GM23338 (cell line): ENCODE results near the gene CDHR5. TPM values are rescaled to one million over a fixed set of nuclear protein-coding genes. Genes with fewer than 3 reads are reported as not detected.

ENCODE experiments used
- ATAC-seq: fragments of 200-7000 bp; cut with Tn5 transposase; 3 replicates; pipeline ENCODE4 v1.9.1; 2020
- DNase-seq: peaks from one replicate; pipeline ENCODE4 v3.0.0-alpha.2; 2015; ENCODE audit warnings: low spot score
- H2AFZ ChIP-seq: fragments of 200-600 bp; sonication (generic); 2 replicates; pipeline ENCODE4 v1.8.0; 2016; ENCODE audit warnings: antibody characterized with exemption, mild to moderate bottlenecking, moderate library complexity
- H3F3A ChIP-seq: fragments of 200-600 bp; sonication (generic); replicated peaks from 2 replicates; pipeline ENCODE4 v1.8.0; 2017; ENCODE audit warnings: antibody characterized with exemption, mixed run types, low read depth
- H3K27ac ChIP-seq: fragments of 200-600 bp; sonication (generic); 2 replicates; pipeline ENCODE4 v1.6.1; 2016; ENCODE audit warnings: low read depth
- H3K27me3 ChIP-seq: fragments of 200-600 bp; sonication (generic); 2 replicates; pipeline ENCODE4 v1.8.0; 2016; ENCODE audit warnings: mild to moderate bottlenecking, mixed run types, moderate library complexity; ENCODE audit not compliant: insufficient read depth
- H3K36me3 ChIP-seq: fragments of 200-600 bp; sonication (generic); 2 replicates; pipeline ENCODE4 v1.8.0; 2016; ENCODE audit warnings: mild to moderate bottlenecking; ENCODE audit not compliant: insufficient read depth
- H3K4me1 ChIP-seq: fragments of 200-600 bp; sonication (generic); 2 replicates; pipeline ENCODE4 v1.8.0; 2016; ENCODE audit warnings: mild to moderate bottlenecking, moderate library complexity; ENCODE audit not compliant: insufficient read depth
- H3K4me2 ChIP-seq: fragments of 200-600 bp; sonication (generic); 2 replicates; pipeline ENCODE4 v1.7.1; 2017; ENCODE audit warnings: mixed run types
- H3K4me3 ChIP-seq: fragments of 200-600 bp; sonication (generic); 2 replicates; pipeline ENCODE4 v1.6.1; 2016; ENCODE audit warnings: mixed run types
- H3K79me2 ChIP-seq: fragments of 200-600 bp; sonication (generic); replicated peaks from 2 replicates; pipeline ENCODE4 v1.8.0; 2017; ENCODE audit warnings: mild to moderate bottlenecking; ENCODE audit not compliant: insufficient read depth
- H3K9me2 ChIP-seq: fragments of 200-600 bp; sonication (generic); 2 replicates; pipeline ENCODE4 v1.8.0; 2017; ENCODE audit not compliant: insufficient read depth
- H4K20me1 ChIP-seq: fragments of 200-600 bp; sonication (generic); replicated peaks from 2 replicates; pipeline ENCODE4 v1.8.0; 2017; ENCODE audit warnings: mild to moderate bottlenecking; ENCODE audit not compliant: insufficient read depth
- H3K27ac Mint-ChIP-seq: 2 replicates; pipeline ENCODE4 v1.8.0; 2020; ENCODE audit warnings: inconsistent platforms, mild to moderate bottlenecking, moderate library complexity, mixed read lengths
- H3K27me3 Mint-ChIP-seq: 3 replicates; pipeline ENCODE4 v1.8.0; 2022; ENCODE audit warnings: low read depth, mild to moderate bottlenecking, moderate library complexity, mixed read lengths, inconsistent platforms; ENCODE audit not compliant: insufficient read depth, poor library complexity
- H3K36me3 Mint-ChIP-seq: 3 replicates; pipeline ENCODE4 v1.8.0; 2021; ENCODE audit warnings: low read depth, mild to moderate bottlenecking, inconsistent platforms, moderate library complexity, mixed read lengths
- H3K4me1 Mint-ChIP-seq: 3 replicates; pipeline ENCODE4 v1.8.0; 2020; ENCODE audit warnings: mild to moderate bottlenecking, inconsistent platforms, mixed read lengths
- H3K4me3 Mint-ChIP-seq: 3 replicates; pipeline ENCODE4 v1.8.0; 2021; ENCODE audit warnings: moderate library complexity, mild to moderate bottlenecking, inconsistent platforms, mixed read lengths
- H3K9me3 Mint-ChIP-seq: 3 replicates; pipeline ENCODE4 v1.8.0; 2020; ENCODE audit warnings: moderate library complexity, mild to moderate bottlenecking, inconsistent platforms, mixed read lengths
- CREB1 ChIP-seq: fragments of 250-450 bp; sonication (Bioruptor Pico); IDR thresholded peaks from 2 replicates; pipeline ENCODE4 v1.5.0; 2020; ENCODE audit warnings: low read depth, mild to moderate bottlenecking, moderate library complexity
- EZH2 ChIP-seq: fragments of 200-600 bp; sonication (generic); IDR thresholded peaks from one replicate; pipeline ENCODE4 v1.8.0; 2017; ENCODE audit warnings: antibody characterized with exemption, mild to moderate bottlenecking, low read depth; ENCODE audit not compliant: unreplicated experiment
- JUNB ChIP-seq: IDR thresholded peaks from one replicate; pipeline ENCODE4 v1.6.1; 2016; ENCODE audit warnings: antibody characterized with exemption; ENCODE audit not compliant: unreplicated experiment
- NANOG ChIP-seq: IDR thresholded peaks from 2 replicates; pipeline ENCODE4 v1.6.1; 2016; ENCODE audit warnings: antibody characterized with exemption, borderline replicate concordance
- POLR2AphosphoS5 ChIP-seq: IDR thresholded peaks from 2 replicates; pipeline ENCODE4 v1.6.1; 2016; ENCODE audit warnings: antibody characterized with exemption, low read depth
- ZNF114 ChIP-seq: fragments of 250-450 bp; sonication (Bioruptor Pico); IDR thresholded peaks from 2 replicates; pipeline ENCODE4 v1.5.0; 2020; ENCODE audit warnings: mild to moderate bottlenecking, moderate library complexity
- ZNF331 ChIP-seq: fragments of 250-450 bp; sonication (Bioruptor Pico); IDR thresholded peaks from 2 replicates; pipeline ENCODE4 v1.5.0; 2020; ENCODE audit warnings: low read depth, mild to moderate bottlenecking, moderate library complexity
- polyA plus RNA-seq: library from polyadenylated mRNA; unstranded; fragments of >200 nt; fragmentation: Nextera tagmentation; extraction: Ambion mirVana; gene quantifications from 2 replicates; pipeline ENCODE4 v1.2.1, GENCODE V29; 2016
- total RNA-seq: library from RNA; depleted of rRNA; stranded (reverse); fragments of >200 nt; shearing (Covaris generic); gene quantifications from 2 replicates; pipeline ENCODE4 v1.2.3, GENCODE V29; 2014
- TF ChIP-seq, protein P1 (sequence below): IDR thresholded peaks from one replicate; pipeline ENCODE4 v1.6.1; 2018; ENCODE audit warnings: antibody characterized with exemption; ENCODE audit not compliant: unreplicated experiment
- TF ChIP-seq, protein P2 (sequence below): fragments of 250-450 bp; sonication (Bioruptor Pico); IDR thresholded peaks from 2 replicates; pipeline ENCODE4 v1.5.0; 2020; ENCODE audit warnings: mild to moderate bottlenecking, moderate library complexity
- TF ChIP-seq, protein P3 (sequence below): IDR thresholded peaks from 2 replicates; pipeline ENCODE4 v1.6.1; 2016; ENCODE audit warnings: antibody characterized with exemption

CDHR5 gene
- total and polyA plus RNA-seq, 2 experiments from 2014 or later: not detected

DNA sequence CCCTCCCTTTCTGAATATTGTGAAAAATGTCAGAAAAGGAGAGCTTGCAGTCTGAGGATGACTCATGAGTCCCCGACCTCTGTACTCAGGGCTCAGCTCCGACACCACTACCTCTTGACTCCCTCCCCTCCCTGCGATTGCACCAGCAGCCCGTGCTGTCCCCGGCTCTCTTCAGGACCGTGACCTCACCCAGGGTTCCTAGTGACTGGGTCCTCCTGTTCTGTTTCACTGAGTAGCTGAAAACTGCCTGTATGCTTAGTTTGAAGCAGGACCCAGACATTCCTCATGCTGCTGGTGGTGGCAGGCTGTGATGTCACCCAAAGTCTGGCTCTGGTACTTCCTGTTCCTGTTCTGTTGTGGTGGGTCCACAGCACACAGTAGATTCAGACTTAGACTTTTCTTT is 36.8 kb downstream of the CDHR5 start (continued):
- TF ChIP-seq EZH2: no peak
- TF ChIP-seq, protein P1, sequence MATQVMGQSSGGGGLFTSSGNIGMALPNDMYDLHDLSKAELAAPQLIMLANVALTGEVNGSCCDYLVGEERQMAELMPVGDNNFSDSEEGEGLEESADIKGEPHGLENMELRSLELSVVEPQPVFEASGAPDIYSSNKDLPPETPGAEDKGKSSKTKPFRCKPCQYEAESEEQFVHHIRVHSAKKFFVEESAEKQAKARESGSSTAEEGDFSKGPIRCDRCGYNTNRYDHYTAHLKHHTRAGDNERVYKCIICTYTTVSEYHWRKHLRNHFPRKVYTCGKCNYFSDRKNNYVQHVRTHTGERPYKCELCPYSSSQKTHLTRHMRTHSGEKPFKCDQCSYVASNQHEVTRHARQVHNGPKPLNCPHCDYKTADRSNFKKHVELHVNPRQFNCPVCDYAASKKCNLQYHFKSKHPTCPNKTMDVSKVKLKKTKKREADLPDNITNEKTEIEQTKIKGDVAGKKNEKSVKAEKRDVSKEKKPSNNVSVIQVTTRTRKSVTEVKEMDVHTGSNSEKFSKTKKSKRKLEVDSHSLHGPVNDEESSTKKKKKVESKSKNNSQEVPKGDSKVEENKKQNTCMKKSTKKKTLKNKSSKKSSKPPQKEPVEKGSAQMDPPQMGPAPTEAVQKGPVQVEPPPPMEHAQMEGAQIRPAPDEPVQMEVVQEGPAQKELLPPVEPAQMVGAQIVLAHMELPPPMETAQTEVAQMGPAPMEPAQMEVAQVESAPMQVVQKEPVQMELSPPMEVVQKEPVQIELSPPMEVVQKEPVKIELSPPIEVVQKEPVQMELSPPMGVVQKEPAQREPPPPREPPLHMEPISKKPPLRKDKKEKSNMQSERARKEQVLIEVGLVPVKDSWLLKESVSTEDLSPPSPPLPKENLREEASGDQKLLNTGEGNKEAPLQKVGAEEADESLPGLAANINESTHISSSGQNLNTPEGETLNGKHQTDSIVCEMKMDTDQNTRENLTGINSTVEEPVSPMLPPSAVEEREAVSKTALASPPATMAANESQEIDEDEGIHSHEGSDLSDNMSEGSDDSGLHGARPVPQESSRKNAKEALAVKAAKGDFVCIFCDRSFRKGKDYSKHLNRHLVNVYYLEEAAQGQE: no peak
- no peak for TF ChIP-seq ZNF114 (CRISPR knock-in tag)
- TF ChIP-seq NANOG: no peak
- TF ChIP-seq ZNF331: no peak
- no peak for TF ChIP-seq CREB1 (CRISPR knock-in tag)
- no peak for TF ChIP-seq JUNB

DNA sequence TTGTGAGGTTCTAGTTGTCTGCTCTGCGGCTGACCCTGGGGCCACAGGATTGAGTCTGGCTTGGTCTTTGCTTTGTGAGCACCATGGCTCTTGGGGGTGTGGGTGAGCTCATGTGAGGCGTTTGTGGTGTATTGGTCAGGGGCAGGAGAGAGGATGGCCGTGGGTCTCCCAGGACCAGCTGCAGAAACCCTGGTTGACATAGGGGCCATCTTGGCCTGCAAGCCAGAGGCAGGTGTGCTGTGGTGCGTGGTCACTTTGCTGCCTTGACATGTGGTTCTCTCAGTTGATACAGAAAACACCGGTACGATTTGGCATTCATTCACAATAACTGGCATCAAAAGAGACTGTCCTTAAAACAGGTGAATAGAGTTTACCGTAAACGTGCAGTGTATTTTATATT is 37.2 kb downstream of the CDHR5 start:
- H3K4me3 Mint-ChIP-seq: no peak overlapping the region
- DNase-seq: no peak
- Histone ChIP-seq H3K27ac (no peak overlapping the region), H3K9me2 (no peaks in the 10 kb centered on the region), H3K36me3 (peaks cover 20% of the 10 kb centered on the region; the same call in 1 of the 2 replicates), H3F3A (peaks cover 13% of the 10 kb centered on the region), H3K4me1 (no peaks in the 10 kb centered on the region), H3K4me2 (no peak overlapping the region), H3K79me2 (peaks cover 27% of the 10 kb centered on the region), H3K4me3 (no peak overlapping the region), H2AFZ (no peak overlapping the region), H4K20me1 (peaks cover 13% of the 10 kb centered on the region), H3K27me3 (no peaks in the 10 kb centered on the region)
- peaks cover 15% of the 10 kb centered on the region for H3K27me3 Mint-ChIP-seq
- no peaks in the 10 kb centered on the region; the same call in 2 of the 3 replicates for H3K9me3 Mint-ChIP-seq
- peaks cover 59% of the 10 kb centered on the region for H3K36me3 Mint-ChIP-seq
- no peak overlapping the region for H3K27ac Mint-ChIP-seq
- ATAC-seq: no peak
- no peaks in the 10 kb centered on the region; the same call in 2 of the 3 replicates for H3K4me1 Mint-ChIP-seq
- TF ChIP-seq POLR2AphosphoS5 (no peak), EZH2 (no peak), ZNF114 (CRISPR knock-in tag) (no peak), NANOG (no peak), CREB1 (CRISPR knock-in tag) (no peak), JUNB (no peak), ZNF331 (no peak)
- TF ChIP-seq, protein P1: no peak
- TF ChIP-seq, protein P2, sequence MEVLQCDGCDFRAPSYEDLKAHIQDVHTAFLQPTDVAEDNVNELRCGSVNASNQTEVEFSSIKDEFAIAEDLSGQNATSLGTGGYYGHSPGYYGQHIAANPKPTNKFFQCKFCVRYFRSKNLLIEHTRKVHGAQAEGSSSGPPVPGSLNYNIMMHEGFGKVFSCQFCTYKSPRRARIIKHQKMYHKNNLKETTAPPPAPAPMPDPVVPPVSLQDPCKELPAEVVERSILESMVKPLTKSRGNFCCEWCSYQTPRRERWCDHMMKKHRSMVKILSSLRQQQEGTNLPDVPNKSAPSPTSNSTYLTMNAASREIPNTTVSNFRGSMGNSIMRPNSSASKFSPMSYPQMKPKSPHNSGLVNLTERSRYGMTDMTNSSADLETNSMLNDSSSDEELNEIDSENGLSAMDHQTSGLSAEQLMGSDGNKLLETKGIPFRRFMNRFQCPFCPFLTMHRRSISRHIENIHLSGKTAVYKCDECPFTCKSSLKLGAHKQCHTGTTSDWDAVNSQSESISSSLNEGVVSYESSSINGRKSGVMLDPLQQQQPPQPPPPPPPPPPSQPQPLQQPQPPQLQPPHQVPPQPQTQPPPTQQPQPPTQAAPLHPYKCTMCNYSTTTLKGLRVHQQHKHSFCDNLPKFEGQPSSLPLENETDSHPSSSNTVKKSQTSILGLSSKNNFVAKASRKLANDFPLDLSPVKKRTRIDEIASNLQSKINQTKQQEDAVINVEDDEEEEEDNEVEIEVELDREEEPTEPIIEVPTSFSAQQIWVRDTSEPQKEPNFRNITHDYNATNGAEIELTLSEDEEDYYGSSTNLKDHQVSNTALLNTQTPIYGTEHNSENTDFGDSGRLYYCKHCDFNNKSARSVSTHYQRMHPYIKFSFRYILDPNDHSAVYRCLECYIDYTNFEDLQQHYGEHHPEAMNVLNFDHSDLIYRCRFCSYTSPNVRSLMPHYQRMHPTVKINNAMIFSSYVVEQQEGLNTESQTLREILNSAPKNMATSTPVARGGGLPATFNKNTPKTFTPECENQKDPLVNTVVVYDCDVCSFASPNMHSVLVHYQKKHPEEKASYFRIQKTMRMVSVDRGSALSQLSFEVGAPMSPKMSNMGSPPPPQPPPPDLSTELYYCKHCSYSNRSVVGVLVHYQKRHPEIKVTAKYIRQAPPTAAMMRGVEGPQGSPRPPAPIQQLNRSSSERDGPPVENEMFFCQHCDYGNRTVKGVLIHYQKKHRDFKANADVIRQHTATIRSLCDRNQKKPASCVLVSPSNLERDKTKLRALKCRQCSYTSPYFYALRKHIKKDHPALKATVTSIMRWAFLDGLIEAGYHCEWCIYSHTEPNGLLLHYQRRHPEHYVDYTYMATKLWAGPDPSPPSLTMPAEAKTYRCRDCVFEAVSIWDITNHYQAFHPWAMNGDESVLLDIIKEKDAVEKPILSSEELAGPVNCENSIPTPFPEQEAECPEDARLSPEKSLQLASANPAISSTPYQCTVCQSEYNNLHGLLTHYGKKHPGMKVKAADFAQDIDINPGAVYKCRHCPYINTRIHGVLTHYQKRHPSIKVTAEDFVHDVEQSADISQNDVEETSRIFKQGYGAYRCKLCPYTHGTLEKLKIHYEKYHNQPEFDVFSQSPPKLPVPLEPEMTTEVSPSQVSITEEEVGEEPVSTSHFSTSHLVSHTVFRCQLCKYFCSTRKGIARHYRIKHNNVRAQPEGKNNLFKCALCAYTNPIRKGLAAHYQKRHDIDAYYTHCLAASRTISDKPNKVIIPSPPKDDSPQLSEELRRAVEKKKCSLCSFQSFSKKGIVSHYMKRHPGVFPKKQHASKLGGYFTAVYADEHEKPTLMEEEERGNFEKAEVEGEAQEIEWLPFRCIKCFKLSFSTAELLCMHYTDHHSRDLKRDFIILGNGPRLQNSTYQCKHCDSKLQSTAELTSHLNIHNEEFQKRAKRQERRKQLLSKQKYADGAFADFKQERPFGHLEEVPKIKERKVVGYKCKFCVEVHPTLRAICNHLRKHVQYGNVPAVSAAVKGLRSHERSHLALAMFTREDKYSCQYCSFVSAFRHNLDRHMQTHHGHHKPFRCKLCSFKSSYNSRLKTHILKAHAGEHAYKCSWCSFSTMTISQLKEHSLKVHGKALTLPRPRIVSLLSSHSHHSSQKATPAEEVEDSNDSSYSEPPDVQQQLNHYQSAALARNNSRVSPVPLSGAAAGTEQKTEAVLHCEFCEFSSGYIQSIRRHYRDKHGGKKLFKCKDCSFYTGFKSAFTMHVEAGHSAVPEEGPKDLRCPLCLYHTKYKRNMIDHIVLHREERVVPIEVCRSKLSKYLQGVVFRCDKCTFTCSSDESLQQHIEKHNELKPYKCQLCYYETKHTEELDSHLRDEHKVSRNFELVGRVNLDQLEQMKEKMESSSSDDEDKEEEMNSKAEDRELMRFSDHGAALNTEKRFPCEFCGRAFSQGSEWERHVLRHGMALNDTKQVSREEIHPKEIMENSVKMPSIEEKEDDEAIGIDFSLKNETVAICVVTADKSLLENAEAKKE (CRISPR knock-in tag): no peak
- TF ChIP-seq, protein P3, sequence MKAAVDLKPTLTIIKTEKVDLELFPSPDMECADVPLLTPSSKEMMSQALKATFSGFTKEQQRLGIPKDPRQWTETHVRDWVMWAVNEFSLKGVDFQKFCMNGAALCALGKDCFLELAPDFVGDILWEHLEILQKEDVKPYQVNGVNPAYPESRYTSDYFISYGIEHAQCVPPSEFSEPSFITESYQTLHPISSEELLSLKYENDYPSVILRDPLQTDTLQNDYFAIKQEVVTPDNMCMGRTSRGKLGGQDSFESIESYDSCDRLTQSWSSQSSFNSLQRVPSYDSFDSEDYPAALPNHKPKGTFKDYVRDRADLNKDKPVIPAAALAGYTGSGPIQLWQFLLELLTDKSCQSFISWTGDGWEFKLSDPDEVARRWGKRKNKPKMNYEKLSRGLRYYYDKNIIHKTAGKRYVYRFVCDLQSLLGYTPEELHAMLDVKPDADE: no peak
